Right atrium auricular region (tissue), 2 donors: ENCODE results near the gene NPAS3. TPM values are rescaled to one million over a fixed set of nuclear protein-coding genes. Genes with fewer than 3 reads are reported as not detected.

ENCODE experiments used
- DNase-seq: peaks from one replicate; pipeline ENCODE4 v3.0.0-alpha.2; 2019; ENCODE audit warnings: low spot score
- H3K27ac ChIP-seq, 2 donors: fragments of 200-600 bp; sonication (generic); 1 replicate in 1 of 2; 2 replicates in 1 of 2; pipeline ENCODE4 v1.5.1; 2016 to 2019
- H3K27me3 ChIP-seq, 2 donors: fragments of 200-600 bp; sonication (generic); one replicate each; pipeline versions ENCODE4 v1.5.1 to v1.6.0; 2017 to 2019
- H3K36me3 ChIP-seq: fragments of 200-600 bp; sonication (generic); one replicate; pipeline ENCODE4 v1.5.1; 2016
- H3K4me1 ChIP-seq, 2 donors: fragments of 200-600 bp; sonication (generic); one replicate each; pipeline versions ENCODE4 v1.5.1 to v1.6.0; 2017 to 2019
- H3K4me3 ChIP-seq, 2 donors: fragments of 200-600 bp; sonication (generic); 1 replicate in 1 of 2; 2 replicates in 1 of 2; pipeline ENCODE4 v1.5.1; 2017 to 2019; ENCODE audit warnings: mild to moderate bottlenecking in 1 of 2, moderate library complexity in 1 of 2
- H3K9me3 ChIP-seq, 2 donors: fragments of 200-600 bp; sonication (generic); one replicate each; pipeline ENCODE4 v1.5.1; 2019
- CTCF ChIP-seq, 2 donors: fragments of 200-600 bp; sonication (generic); IDR thresholded peaks; one replicate each; pipeline ENCODE4 v1.5.1; 2019; ENCODE audit warnings: antibody characterized with exemption in 2 of 2
- total RNA-seq, 2 donors: library from RNA; depleted of rRNA; stranded (reverse); fragments of >200 nt; gene quantifications; one replicate each; pipeline ENCODE4 v1.1.0, GENCODE V29; 2016

Gene NPAS3
- total RNA-seq, 2 donors from 2014 or later = 0.67 to 1.3 TPM

GRCh38 chr14:33404054-33404453 is 465.4 kb downstream of the NPAS3 start:
- H3K27ac ChIP-seq = no peak overlapping the region
- no peak for TF ChIP-seq CTCF (IDR thresholded peaks at IDR 0.05)
- no peak for DNase-seq
- no peaks in the 10 kb centered on the region for H3K27me3 ChIP-seq
- H3K9me3 ChIP-seq = peaks cover 0 to 21% of the 10 kb centered on the region in 2 donors
- no peaks in the 10 kb centered on the region for H3K36me3 ChIP-seq
- no peaks in the 10 kb centered on the region for H3K4me1 ChIP-seq
- no peak overlapping the region for H3K4me3 ChIP-seq

- no peaks in the 10 kb centered on the region for H3K27me3 ChIP-seq
- H3K9me3 ChIP-seq = peaks cover 0 to 21% of the 10 kb centered on the region in 2 donors
- no peak for TF ChIP-seq CTCF (IDR thresholded peaks at IDR 0.05)
- H3K4me1 ChIP-seq = no peaks in the 10 kb centered on the region
- no peaks in the 10 kb centered on the region for H3K36me3 ChIP-seq
- H3K4me3 ChIP-seq = no peak overlapping the region
- no peak for DNase-seq
- H3K27ac ChIP-seq = no peak overlapping the region
Observed at GRCh38 chr14:33404964-33405574, 466.4 kb downstream of the NPAS3 start.

- DNase-seq = no peak
- TF ChIP-seq CTCF (IDR thresholded peaks at IDR 0.05) = no peak
Observed at GRCh38 chr14:33406766-33407165, 468.1 kb downstream of the NPAS3 start.

GRCh38 chr14:33408291-33408690 is 469.6 kb downstream of the NPAS3 start:
- Histone ChIP-seq H3K36me3 (no peaks in the 10 kb centered on the region), H3K27me3 (no peaks in the 10 kb centered on the region), H3K27ac (no peak overlapping the region), H3K4me1 (no peaks in the 10 kb centered on the region), H3K9me3 (peaks cover 0 to 21% of the 10 kb centered on the region in 2 donors), H3K4me3 (no peak overlapping the region)
- no peak for DNase-seq
- no peak for TF ChIP-seq CTCF (IDR thresholded peaks at IDR 0.05)

More at GRCh38 chr14:33406766-33407165, 468.1 kb downstream of the NPAS3 start:
- Histone ChIP-seq H3K27me3 (no peaks in the 10 kb centered on the region), H3K4me1 (no peaks in the 10 kb centered on the region), H3K27ac (no peak overlapping the region), H3K9me3 (peaks cover 0 to 21% of the 10 kb centered on the region in 2 donors), H3K4me3 (no peak overlapping the region), H3K36me3 (no peaks in the 10 kb centered on the region)

GRCh38 chr14:33412450-33412849 is 473.8 kb downstream of the NPAS3 start:
- H3K9me3 ChIP-seq = no peaks in the 10 kb centered on the region
- no peak for DNase-seq
- H3K4me3 ChIP-seq = no peak overlapping the region
- no peaks in the 10 kb centered on the region for H3K4me1 ChIP-seq
- H3K36me3 ChIP-seq = no peaks in the 10 kb centered on the region
- no peak for TF ChIP-seq CTCF (IDR thresholded peaks at IDR 0.05)
- no peak overlapping the region for H3K27ac ChIP-seq
- H3K27me3 ChIP-seq = no peaks in the 10 kb centered on the region

GRCh38 chr14:33413381-33413780 is 474.7 kb downstream of the NPAS3 start:
- Histone ChIP-seq H3K4me1 (no peaks in the 10 kb centered on the region), H3K36me3 (no peaks in the 10 kb centered on the region), H3K27me3 (no peaks in the 10 kb centered on the region), H3K9me3 (no peaks in the 10 kb centered on the region), H3K27ac (no peak overlapping the region), H3K4me3 (no peak overlapping the region)
- TF ChIP-seq CTCF (IDR thresholded peaks at IDR 0.05) = no peak
- DNase-seq = no peak
